K562 (cell line): Measurements from ENCODE around the gene SARS2. TPM values are rescaled to one million over a fixed set of nuclear protein-coding genes. Genes with fewer than 3 reads are reported as not detected.

Experiments
- ATAC-seq: fragments of 200-7000 bp; cut with Tn5 transposase; 3 replicates; pipeline ENCODE4 v1.9.1; 2020; ENCODE audit warnings: moderate library complexity
- BruUV-seq: library from RNA; stranded (reverse); fragments of 400-500 nt; replicated peaks from 2 replicates; lab custom pipeline; 2021; lab: Mats Ljungman, UMichigan
- CTCF ChIA-PET: fragments of 300-600 bp; formaldehyde crosslinking; extraction: SDS; loops from one replicate; lab custom pipeline; 2021; ENCODE audit warnings: low intra/inter-chr PET ratio; lab: Yijun Ruan, JAX
- POLR2A ChIA-PET: fragments of 300-600, 350-650 bp; sonication (Branson Sonifier 250); formaldehyde crosslinking; extraction: SDS; loops from one replicate; lab custom pipeline; 2021; ENCODE audit warnings: antibody characterized with exemption, inconsistent platforms; lab: Yijun Ruan, JAX
- DNase-seq, 4 experiments: peaks; one replicate each; pipeline versions ENCODE4 v3.0.0 to v3.0.0-alpha.2; 2011 to 2018; ENCODE audit warnings: low spot score in 3 of 4, mixed read lengths in 3 of 4; ENCODE audit errors: extremely low read depth in 1 of 4
- FAIRE-seq: peaks from 2 replicates; lab custom pipeline; 2011; peaks lifted over from hg19 to GRCh38; lab: Jason Lieb, UNC
- H2AFZ ChIP-seq: 2 replicates; pipeline ENCODE4 v1.6.0; 2011; ENCODE audit warnings: low read depth, low read length, control low read depth, inconsistent platforms
- H3K27ac ChIP-seq: fragments of 200-600 bp; 3 replicates; pipeline ENCODE4 v1.8.0; 2011; ENCODE audit warnings: low read depth, mild to moderate bottlenecking, control low read depth, inconsistent platforms, low read length, moderate library complexity, mixed read lengths; ENCODE audit errors: extremely low read depth
- H3K27me3 ChIP-seq, 2 experiments: fragments of 300-600 bp in 1 of 2; 2 replicates in 1 of 2; 3 replicates in 1 of 2; pipeline versions ENCODE4 v1.6.0 to v1.8.0; 2011; ENCODE audit warnings: inconsistent platforms in 2 of 2, low read length in 2 of 2, mild to moderate bottlenecking in 1 of 2, mixed read lengths in 1 of 2, moderate library complexity in 1 of 2; ENCODE audit not compliant: control insufficient read depth in 2 of 2, insufficient read depth in 2 of 2
- H3K36me3 ChIP-seq: fragments of 300-600 bp; 3 replicates; pipeline ENCODE4 v1.8.0; 2011; ENCODE audit warnings: mild to moderate bottlenecking, low read length, inconsistent platforms; ENCODE audit not compliant: control insufficient read depth, insufficient read depth
- H3K4me1 ChIP-seq, 2 experiments: fragments of 200-600 bp in 1 of 2; replicated peaks in 1 of 2; 2 replicates in 1 of 2; 3 replicates in 1 of 2; pipeline versions ENCODE4 v1.5.1 to v1.8.0; 2011; ENCODE audit warnings: inconsistent platforms in 2 of 2, low read length in 2 of 2, mild to moderate bottlenecking in 1 of 2, mixed read lengths in 1 of 2, moderate library complexity in 1 of 2; ENCODE audit not compliant: control insufficient read depth in 2 of 2, insufficient read depth in 2 of 2
- H3K4me2 ChIP-seq: 2 replicates; pipeline ENCODE4 v1.6.1; 2011; ENCODE audit warnings: low read length, control low read depth, inconsistent platforms, mixed read lengths; ENCODE audit not compliant: insufficient read depth
- H3K4me3 ChIP-seq: fragments of 200-600 bp; sonication (generic), shearing (Covaris generic); 2 replicates; pipeline ENCODE4 v1.5.1; 2016; ENCODE audit warnings: control low read depth, inconsistent platforms
- H3K79me2 ChIP-seq: fragments of 200-600 bp; 3 replicates; pipeline ENCODE4 v1.8.0; 2011; ENCODE audit warnings: low read length, inconsistent platforms; ENCODE audit not compliant: control insufficient read depth, insufficient read depth
- H3K9ac ChIP-seq, 2 experiments: 2 replicates each; pipeline versions ENCODE4 v1.6.0 to v1.6.1; 2011; ENCODE audit warnings: low read depth in 2 of 2, low read length in 2 of 2, control low read depth in 1 of 2, inconsistent platforms in 1 of 2, mild to moderate bottlenecking in 1 of 2, mixed read lengths in 1 of 2; ENCODE audit not compliant: insufficient read depth in 1 of 2
- H3K9me1 ChIP-seq: one replicate; pipeline ENCODE4 v1.6.0; 2011; ENCODE audit warnings: inconsistent platforms, mild to moderate bottlenecking, low read length, moderate library complexity; ENCODE audit not compliant: control insufficient read depth, insufficient read depth
- H3K9me3 ChIP-seq: replicated peaks from 2 replicates; pipeline ENCODE4 v1.5.1; 2011; ENCODE audit warnings: low read depth, low read length, inconsistent platforms; ENCODE audit not compliant: control insufficient read depth, insufficient read depth
- H4K20me1 ChIP-seq: replicated peaks from 2 replicates; pipeline ENCODE4 v1.6.1; 2011; ENCODE audit warnings: low read length, inconsistent platforms, mixed read lengths; ENCODE audit not compliant: control insufficient read depth, insufficient read depth
- E2F3 ChIP-seq: fragments of 250-450 bp; sonication (Bioruptor Pico); IDR thresholded peaks from 2 replicates; pipeline ENCODE4 v1.4.0; 2020; ENCODE audit warnings: mild to moderate bottlenecking
- MYNN ChIP-seq, 2 experiments: sonication (generic); formaldehyde crosslinking in 1 of 2; IDR thresholded peaks; 2 replicates each; pipeline versions ENCODE4 v1.5.0 to v1.6.1; 2016 to 2020; ENCODE audit warnings: antibody characterized with exemption in 1 of 2, missing genetic modification reagents in 1 of 2
- NFYB ChIP-seq: IDR thresholded peaks from 2 replicates; pipeline ENCODE4 v1.6.1; 2011; ENCODE audit warnings: mild to moderate bottlenecking, moderate library complexity; ENCODE audit not compliant: insufficient read length; ENCODE audit errors: extremely low read depth
- POLR2G ChIP-seq: fragments of 200-400 bp; formaldehyde crosslinking; IDR thresholded peaks from 2 replicates; pipeline ENCODE4 v1.6.1; 2017; ENCODE audit warnings: low read depth, mild to moderate bottlenecking, antibody characterized with exemption, low read length, moderate library complexity
- WGBS: fragments of 100-300 bp; shearing (Covaris generic); methylation state at CpG from one replicate; pipeline ENCODE4 v1.1.6; 2016; ENCODE audit warnings: low coverage, mixed read lengths; ENCODE audit not compliant: insufficient coverage; ENCODE audit errors: missing lambda C conversion rate; 5-methylcytosine and 5-hydroxymethylcytosine counted together
- in situ Hi-C: fragments of 300-500 bp; cut with MboI; formaldehyde crosslinking; loops from 4 replicates; pipeline ENCODE4 v1.15.0; 2018; ENCODE audit warnings: inconsistent platforms, mixed read lengths
- intact Hi-C: fragments of 100-400 bp; cut with micrococcal nuclease; formaldehyde crosslinking; loops from 2 replicates; pipeline ENCODE4 v1.14.2; 2022
- polyA plus RNA-seq, 8 experiments: library from polyadenylated mRNA; depleted of rRNA in 4 of 8; stranded (reverse) in 5 of 8; unstranded in 3 of 8; fragments of >200 nt; fragmentation: Nextera tagmentation in 2 of 8; fragmentation: Illumina TruSeq in 1 of 8; extraction: Ambion mirVana in 2 of 8; extraction: Trizol in 1 of 8; gene quantifications; 2 replicates each; pipeline versions ENCODE4 v1.2.1 to v1.2.3, GENCODE V29; 2011 to 2014; ENCODE audit warnings: inconsistent platforms in 1 of 8, missing spikeins in 1 of 8
- total RNA-seq, 7 experiments: library from RNA; depleted of rRNA in 6 of 7; stranded (reverse); fragments of >200 nt in 6 of 7; fragmentation: Illumina TruSeq in 2 of 7; extraction: Trizol in 2 of 7; gene quantifications; 2 replicates each; pipeline versions ENCODE4 v1.2.1 to v1.2.3, GENCODE V29; 2011 to 2021; ENCODE audit warnings: low replicate concordance in 1 of 7
- TF ChIP-seq, protein P1 (sequence below): sonication (generic); formaldehyde crosslinking; IDR thresholded peaks from 2 replicates; pipeline ENCODE4 v1.8.0; 2023; ENCODE audit warnings: mild to moderate bottlenecking, missing genetic modification reagents

Gene SARS2
- total and polyA plus RNA-seq, 9 of the 15 experiments (the other 6 are each of a cell fraction or from before 2014, with no cell fraction given), result 3.1 to 59.1 (median 31.7) TPM

- TF ChIP-seq, protein P1, sequence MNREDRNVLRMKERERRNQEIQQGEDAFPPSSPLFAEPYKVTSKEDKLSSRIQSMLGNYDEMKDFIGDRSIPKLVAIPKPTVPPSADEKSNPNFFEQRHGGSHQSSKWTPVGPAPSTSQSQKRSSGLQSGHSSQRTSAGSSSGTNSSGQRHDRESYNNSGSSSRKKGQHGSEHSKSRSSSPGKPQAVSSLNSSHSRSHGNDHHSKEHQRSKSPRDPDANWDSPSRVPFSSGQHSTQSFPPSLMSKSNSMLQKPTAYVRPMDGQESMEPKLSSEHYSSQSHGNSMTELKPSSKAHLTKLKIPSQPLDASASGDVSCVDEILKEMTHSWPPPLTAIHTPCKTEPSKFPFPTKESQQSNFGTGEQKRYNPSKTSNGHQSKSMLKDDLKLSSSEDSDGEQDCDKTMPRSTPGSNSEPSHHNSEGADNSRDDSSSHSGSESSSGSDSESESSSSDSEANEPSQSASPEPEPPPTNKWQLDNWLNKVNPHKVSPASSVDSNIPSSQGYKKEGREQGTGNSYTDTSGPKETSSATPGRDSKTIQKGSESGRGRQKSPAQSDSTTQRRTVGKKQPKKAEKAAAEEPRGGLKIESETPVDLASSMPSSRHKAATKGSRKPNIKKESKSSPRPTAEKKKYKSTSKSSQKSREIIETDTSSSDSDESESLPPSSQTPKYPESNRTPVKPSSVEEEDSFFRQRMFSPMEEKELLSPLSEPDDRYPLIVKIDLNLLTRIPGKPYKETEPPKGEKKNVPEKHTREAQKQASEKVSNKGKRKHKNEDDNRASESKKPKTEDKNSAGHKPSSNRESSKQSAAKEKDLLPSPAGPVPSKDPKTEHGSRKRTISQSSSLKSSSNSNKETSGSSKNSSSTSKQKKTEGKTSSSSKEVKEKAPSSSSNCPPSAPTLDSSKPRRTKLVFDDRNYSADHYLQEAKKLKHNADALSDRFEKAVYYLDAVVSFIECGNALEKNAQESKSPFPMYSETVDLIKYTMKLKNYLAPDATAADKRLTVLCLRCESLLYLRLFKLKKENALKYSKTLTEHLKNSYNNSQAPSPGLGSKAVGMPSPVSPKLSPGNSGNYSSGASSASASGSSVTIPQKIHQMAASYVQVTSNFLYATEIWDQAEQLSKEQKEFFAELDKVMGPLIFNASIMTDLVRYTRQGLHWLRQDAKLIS (CRISPR knock-in tag), result no peak
- no peak for TF ChIP-seq MYNN (IDR thresholded peaks at IDR 0.05)
- no peak for TF ChIP-seq MYNN (CRISPR knock-in tag; IDR thresholded peaks at IDR 0.05)
- TF ChIP-seq NFYB, result no peak
These were observed 20.1 kb downstream of the SARS2 start (continued) for GRCh38 chr19:38910488-38910887.

DNA sequence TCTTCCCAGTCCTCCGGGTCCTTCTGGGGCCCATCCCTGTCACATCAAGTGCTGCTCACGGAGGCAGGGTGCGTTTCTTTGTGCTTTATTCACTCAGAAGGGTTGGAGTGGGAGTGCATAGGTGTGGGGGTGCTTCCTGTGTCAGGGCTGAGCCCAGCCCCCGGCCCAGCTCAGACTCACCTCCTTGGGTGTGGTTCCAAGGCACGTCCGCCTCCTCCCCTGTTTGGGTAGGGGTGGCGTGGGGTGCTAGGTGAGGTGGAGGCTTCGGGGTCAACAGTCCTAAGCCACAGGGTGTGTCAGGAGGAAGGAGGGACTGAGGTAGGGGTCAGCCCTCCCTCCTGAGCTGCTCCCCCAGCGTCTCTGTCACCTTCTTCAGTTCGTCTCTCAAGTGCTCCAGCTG, 21.7 kb downstream of the SARS2 start:
- ATAC-seq, result peak; percentile 44
- in situ Hi-C loops, result no loop called here
- no peak for FAIRE-seq

More for the DNA sequence above, 21.7 kb downstream of the SARS2 start:
- Histone ChIP-seq H3K9me1 (no peaks in the 10 kb centered on the region), H3K9ac (peak overlapping the region in 1 of 2 experiments; percentile 79; a peak in 3 of 4 replicates), H3K4me3 (no peak overlapping the region), H3K36me3 (peaks cover 31% of the 10 kb centered on the region; the same call in 1 of the 3 replicates), H3K27me3 (no peaks in the 10 kb centered on the region), H3K4me1 (peaks cover 0 to 38% of the 10 kb centered on the region in 2 experiments; a peak in 3 of 5 replicates), H3K4me2 (no peak overlapping the region), H3K9me3 (no peaks in the 10 kb centered on the region), H3K79me2 (no peaks in the 10 kb centered on the region), H2AFZ (no peak overlapping the region), H4K20me1 (no peaks in the 10 kb centered on the region), H3K27ac (no peak overlapping the region)
- CTCF ChIA-PET, result no interaction called here
- BruUV-seq, result no TSS peak
- POLR2A ChIA-PET, result interaction anchor here (0.8 to 1.7 kb wide), 2 partner anchors 9 to 12 kb away, joined by 3 to 4 read pairs; partner anchors contain the start of genes NFKBIB and SIRT2
- DNase-seq, result peak in 1 of 4 experiments; percentile 38
- intact Hi-C loops, result no loop called here
- TF ChIP-seq E2F3 (CRISPR knock-in tag), result no peak
- TF ChIP-seq POLR2G, result 0 out of 2 replicates have a peak, but pooled peaks have one; percentile 43
- WGBS, result 30% methylated on average over 10 of the region's 10 CpGs
